ENCODE results near the gene EIF4G3.

The EIF4G3 gene

DNA sequence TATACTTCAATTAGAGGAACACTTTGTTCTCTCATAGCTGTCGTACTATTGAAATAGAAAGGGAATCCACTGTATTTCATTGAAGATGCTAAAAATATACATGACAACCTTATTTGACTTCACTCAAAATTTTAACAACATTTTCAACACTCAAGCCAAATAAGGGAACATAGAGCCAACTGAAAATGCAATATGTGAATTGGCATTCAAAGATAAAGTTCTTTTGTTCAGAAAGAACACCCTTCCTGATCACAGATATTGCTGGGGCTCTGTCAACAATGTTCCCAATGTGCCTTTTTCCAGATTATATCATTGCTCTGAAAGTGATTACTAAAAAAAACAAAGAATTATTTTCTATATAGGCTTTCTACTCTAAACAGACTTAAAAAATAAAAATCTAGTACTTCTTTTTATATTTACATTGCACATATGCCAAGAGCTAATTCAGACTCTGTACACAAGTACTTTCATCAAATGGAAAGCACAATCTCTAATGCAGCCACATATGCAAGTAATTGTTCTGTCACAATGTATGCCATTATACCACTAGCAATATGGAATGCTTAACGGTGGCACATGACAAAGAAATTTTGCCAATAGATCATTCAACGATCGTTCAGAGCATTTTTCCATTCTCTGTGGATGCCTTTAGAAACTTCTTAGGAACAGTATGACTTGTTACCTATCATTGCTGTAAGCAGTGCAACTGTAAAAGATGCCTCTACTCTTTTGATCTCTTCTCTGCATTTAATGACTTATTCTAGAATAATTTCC is 171.0 kb downstream of the EIF4G3 start:
- Mint-ChIP-seq H3K4me3 (no peak overlapping the region), H3K36me3 (ENCODE audit: low read depth) (peaks cover 28% of the 10 kb centered on the region), H3K27me3 (no peaks in the 10 kb centered on the region), H3K9me3 (no peaks in the 10 kb centered on the region), H3K27ac (no peak overlapping the region), H3K4me1 (ENCODE audit: low read depth) (no peaks in the 10 kb centered on the region)

DNA sequence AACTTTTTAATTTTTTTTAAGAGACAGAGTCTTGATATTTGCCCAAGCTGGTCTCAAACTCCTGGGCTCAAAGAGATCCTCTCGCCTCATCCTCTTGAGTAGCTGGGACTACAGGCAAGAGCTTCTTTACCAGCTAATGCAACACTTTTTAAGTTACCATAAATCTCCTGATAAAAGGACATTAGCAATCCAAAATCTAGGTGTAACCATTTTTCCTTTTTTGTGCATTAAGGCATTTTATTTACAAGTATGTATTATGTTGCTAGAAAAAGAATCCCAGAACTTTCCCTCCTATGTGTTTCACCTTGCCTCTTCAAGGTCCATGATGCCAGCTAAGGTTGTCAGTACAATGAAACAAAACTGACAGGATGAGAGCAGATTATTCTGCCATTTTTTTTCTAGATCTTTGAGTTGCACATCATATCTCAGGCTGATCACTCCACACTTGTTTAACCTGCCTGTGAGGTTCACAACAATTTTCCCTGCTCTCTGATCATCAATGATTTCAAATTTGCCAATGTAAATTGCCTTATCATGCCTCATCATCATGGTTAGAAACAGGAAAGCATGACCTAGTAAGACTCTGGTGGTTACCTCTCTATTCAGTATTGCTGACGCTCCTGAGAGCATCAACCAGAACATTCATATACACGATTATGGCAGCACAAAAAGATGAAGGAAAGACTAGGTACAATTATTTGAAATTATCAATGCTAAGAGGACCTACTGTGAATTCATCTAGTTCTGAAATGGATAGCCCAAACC is 173.2 kb downstream of the EIF4G3 start:
- H3K4me1 Mint-ChIP-seq (ENCODE audit: low read depth): peaks cover 6% of the 10 kb centered on the region
- no peak overlapping the region for H3K4me3 Mint-ChIP-seq
- no peak overlapping the region for H3K27ac Mint-ChIP-seq
- H3K9me3 Mint-ChIP-seq: no peaks in the 10 kb centered on the region
- H3K36me3 Mint-ChIP-seq (ENCODE audit: low read depth): peaks cover 37% of the 10 kb centered on the region
- H3K27me3 Mint-ChIP-seq: no peaks in the 10 kb centered on the region

- Mint-ChIP-seq H3K4me3 (no peak overlapping the region), H3K27me3 (no peaks in the 10 kb centered on the region), H3K36me3 (ENCODE audit: low read depth) (peaks cover 41% of the 10 kb centered on the region), H3K9me3 (no peaks in the 10 kb centered on the region), H3K27ac (no peak overlapping the region), H3K4me1 (ENCODE audit: low read depth) (peaks cover 6% of the 10 kb centered on the region)
Measured at GRCh38 chr1:21001042-21001441, 175.7 kb downstream of the EIF4G3 start.

DNA sequence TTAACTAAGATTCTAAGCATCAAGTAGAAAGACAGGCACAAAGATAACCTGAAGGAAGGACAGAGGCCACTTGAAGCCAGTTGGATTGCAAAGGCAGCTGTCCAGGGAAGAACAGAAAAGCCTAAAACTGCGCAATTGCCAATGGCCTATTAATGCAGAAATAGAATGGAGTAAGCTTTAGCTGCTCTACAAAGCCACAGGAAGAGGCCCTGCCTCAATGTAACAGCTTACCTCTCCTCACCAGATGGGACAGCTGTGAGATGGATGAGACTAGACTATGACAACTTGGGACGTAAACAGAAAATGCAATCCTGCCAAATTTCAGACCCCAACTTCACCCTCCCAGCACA is 176.5 kb downstream of the EIF4G3 start:
- no peaks in the 10 kb centered on the region for H3K27me3 Mint-ChIP-seq
- no peaks in the 10 kb centered on the region for H3K9me3 Mint-ChIP-seq
- H3K4me1 Mint-ChIP-seq (ENCODE audit: low read depth): peaks cover 6% of the 10 kb centered on the region
- H3K27ac Mint-ChIP-seq: peak overlapping the region; percentile 52
- no peak overlapping the region for H3K4me3 Mint-ChIP-seq
- peaks cover 41% of the 10 kb centered on the region for H3K36me3 Mint-ChIP-seq (ENCODE audit: low read depth)

DNA sequence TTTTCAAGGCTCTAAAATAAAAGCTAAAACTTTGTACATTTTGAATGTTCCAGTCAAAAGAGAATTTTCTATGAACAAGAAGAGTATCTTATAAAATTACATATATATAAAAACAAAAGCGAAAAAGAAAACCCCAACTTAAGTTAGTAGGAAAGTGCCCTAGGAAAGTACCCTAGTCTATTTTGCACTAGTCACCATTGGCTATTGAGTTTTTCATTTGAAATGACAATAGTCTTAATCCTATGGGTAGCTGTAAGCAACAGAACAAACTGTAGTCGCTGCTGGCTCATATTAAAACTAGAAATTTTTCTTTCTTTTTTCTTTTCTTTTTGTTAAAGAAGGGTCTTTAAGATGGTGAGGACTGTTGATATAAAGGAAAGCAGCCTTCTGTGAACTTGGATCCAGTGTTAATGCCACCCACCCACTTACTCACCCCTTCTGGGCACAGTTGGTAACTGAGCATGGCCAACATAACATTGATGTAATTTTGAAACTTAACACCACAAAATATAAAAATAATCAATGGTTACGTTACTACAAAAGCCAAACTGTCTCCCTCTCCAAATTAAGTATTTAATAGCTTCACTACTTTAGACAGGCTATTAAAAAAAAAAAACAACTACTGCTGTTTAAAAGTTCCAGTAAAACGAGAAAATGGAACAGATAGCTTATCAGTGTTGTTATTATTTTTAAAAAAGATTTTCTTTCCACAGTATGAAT is 177.0 kb downstream of the EIF4G3 start:
- H3K36me3 Mint-ChIP-seq (ENCODE audit: low read depth): peaks cover 41% of the 10 kb centered on the region
- H3K9me3 Mint-ChIP-seq: no peaks in the 10 kb centered on the region
- H3K27me3 Mint-ChIP-seq: no peaks in the 10 kb centered on the region
- H3K4me3 Mint-ChIP-seq: no peak overlapping the region
- peaks cover 6% of the 10 kb centered on the region for H3K4me1 Mint-ChIP-seq (ENCODE audit: low read depth)
- H3K27ac Mint-ChIP-seq: no peak overlapping the region

- Mint-ChIP-seq H3K36me3 (ENCODE audit: low read depth) (peaks cover 41% of the 10 kb centered on the region), H3K27ac (no peak overlapping the region), H3K4me1 (ENCODE audit: low read depth) (peaks cover 9% of the 10 kb centered on the region), H3K27me3 (no peaks in the 10 kb centered on the region), H3K9me3 (no peaks in the 10 kb centered on the region), H3K4me3 (no peak overlapping the region)
Measured at GRCh38 chr1:20998826-20999225, 177.9 kb downstream of the EIF4G3 start.

DNA sequence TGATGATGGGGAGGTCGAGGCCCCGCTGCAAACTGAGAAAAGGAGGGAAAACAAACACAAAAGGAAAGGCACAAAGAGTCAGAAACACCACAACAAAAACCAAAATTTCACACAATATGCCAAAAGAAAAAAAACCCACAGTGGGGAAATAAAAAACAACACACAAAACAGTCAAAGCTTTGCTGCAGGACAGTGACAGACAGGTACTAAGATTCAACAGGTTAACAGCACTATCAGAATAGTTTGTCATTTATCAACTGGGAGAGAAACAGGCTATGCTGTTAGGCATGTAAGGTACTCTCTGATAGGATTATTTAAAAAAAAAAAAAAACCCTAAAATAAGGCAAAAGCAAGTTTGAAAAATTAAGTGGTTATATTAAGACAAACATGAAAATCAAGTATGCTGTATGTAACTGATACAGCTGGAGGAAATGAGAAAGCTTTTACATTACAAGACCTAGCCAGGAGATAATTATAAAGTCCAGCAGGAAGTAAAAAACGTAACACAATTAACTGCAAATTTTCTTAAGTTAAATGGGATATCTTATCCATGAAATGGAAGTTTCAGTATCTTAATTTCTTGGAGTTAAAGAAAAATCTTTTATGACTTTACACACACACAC is 179.0 kb downstream of the EIF4G3 start:
- H3K4me1 Mint-ChIP-seq (ENCODE audit: low read depth): peaks cover 17% of the 10 kb centered on the region
- no peak overlapping the region for H3K4me3 Mint-ChIP-seq
- H3K9me3 Mint-ChIP-seq: no peaks in the 10 kb centered on the region
- H3K27me3 Mint-ChIP-seq: no peaks in the 10 kb centered on the region
- H3K27ac Mint-ChIP-seq: no peak overlapping the region
- H3K36me3 Mint-ChIP-seq (ENCODE audit: low read depth): peaks cover 41% of the 10 kb centered on the region

GRCh38 chr1:20996554-20996953 is 180.1 kb downstream of the EIF4G3 start:
- Mint-ChIP-seq H3K27me3 (no peaks in the 10 kb centered on the region), H3K9me3 (no peaks in the 10 kb centered on the region), H3K4me3 (no peak overlapping the region), H3K27ac (no peak overlapping the region), H3K36me3 (ENCODE audit: low read depth) (peaks cover 31% of the 10 kb centered on the region), H3K4me1 (ENCODE audit: low read depth) (peaks cover 28% of the 10 kb centered on the region)

DNA sequence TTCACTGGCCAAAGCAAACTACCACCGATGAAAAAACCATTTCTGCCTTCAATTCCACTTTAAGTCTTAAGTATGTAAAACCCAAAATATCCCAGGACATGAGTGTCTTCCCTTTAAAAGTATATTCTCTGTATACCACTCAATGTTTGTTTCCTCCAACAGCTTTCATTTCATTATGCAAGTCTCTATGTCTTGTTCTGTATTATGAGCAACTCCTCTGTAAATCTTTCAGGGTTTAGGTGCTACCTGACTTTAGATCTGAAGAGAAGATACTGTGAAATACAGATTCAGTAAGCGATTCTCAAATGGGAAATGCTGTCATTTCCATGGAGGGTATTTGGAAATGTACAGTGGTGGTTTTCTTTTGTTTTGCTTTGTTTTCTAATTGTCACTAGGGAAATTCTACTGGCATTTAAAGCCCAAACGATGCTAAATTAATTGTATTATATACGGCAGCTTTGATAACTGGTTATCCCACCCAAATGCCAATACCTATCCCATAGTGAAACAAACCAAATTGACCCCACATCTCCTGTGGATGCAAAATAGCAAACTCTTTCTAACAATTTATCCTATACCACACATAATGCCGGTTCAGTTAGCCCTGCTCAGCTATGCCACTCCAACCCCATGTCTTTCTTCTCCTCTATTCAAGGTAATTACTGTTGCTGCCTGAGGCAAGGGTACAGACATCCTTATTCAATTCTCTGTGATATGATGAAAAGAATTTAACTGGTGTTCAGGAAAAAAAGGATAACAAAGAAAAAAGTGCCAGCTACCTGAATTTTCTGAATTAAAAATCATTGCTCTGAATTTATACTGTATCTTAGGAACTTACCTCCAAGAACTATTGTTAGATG is 182.8 kb downstream of the EIF4G3 start:
- Mint-ChIP-seq H3K27me3 (no peaks in the 10 kb centered on the region), H3K4me3 (no peak overlapping the region), H3K4me1 (ENCODE audit: low read depth) (peaks cover 24% of the 10 kb centered on the region), H3K36me3 (ENCODE audit: low read depth) (peaks cover 22% of the 10 kb centered on the region), H3K27ac (peak overlapping the region; percentile 37), H3K9me3 (no peaks in the 10 kb centered on the region)

GRCh38 chr1:20992322-20993056 is 184.2 kb downstream of the EIF4G3 start:
- peak overlapping the region; percentile 15 for H3K27ac Mint-ChIP-seq

DNA sequence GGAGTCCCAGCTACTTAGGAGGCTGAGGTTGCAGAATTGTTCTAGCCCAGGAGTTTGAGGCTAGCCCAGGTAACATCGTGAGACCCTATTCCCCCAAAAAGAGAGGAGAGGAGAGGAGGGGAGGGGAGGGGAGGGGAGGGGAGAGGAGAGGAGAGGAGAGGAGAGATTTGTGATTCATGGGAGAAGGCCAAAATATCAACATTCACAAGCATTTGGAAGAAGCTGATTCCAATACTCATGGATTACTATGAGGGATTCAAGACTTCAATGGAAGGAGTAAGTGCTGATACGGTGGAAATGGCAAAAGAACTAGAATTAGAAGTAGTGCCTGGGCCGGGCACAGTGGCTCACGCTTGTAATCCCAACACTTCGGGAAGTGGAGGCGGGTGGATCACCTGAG is 187.8 kb downstream of the EIF4G3 start:
- Mint-ChIP-seq H3K4me1 (ENCODE audit: low read depth) (peaks cover 20% of the 10 kb centered on the region), H3K36me3 (ENCODE audit: low read depth) (peaks cover 20% of the 10 kb centered on the region), H3K9me3 (no peaks in the 10 kb centered on the region), H3K27ac (no peak overlapping the region), H3K4me3 (no peak overlapping the region), H3K27me3 (no peaks in the 10 kb centered on the region)

More at GRCh38 chr1:20992322-20993056, 184.2 kb downstream of the EIF4G3 start:
- Mint-ChIP-seq H3K4me1 (ENCODE audit: low read depth) (peaks cover 22% of the 10 kb centered on the region), H3K27me3 (no peaks in the 10 kb centered on the region), H3K36me3 (ENCODE audit: low read depth) (peaks cover 19% of the 10 kb centered on the region), H3K4me3 (no peak overlapping the region), H3K9me3 (no peaks in the 10 kb centered on the region)

DNA sequence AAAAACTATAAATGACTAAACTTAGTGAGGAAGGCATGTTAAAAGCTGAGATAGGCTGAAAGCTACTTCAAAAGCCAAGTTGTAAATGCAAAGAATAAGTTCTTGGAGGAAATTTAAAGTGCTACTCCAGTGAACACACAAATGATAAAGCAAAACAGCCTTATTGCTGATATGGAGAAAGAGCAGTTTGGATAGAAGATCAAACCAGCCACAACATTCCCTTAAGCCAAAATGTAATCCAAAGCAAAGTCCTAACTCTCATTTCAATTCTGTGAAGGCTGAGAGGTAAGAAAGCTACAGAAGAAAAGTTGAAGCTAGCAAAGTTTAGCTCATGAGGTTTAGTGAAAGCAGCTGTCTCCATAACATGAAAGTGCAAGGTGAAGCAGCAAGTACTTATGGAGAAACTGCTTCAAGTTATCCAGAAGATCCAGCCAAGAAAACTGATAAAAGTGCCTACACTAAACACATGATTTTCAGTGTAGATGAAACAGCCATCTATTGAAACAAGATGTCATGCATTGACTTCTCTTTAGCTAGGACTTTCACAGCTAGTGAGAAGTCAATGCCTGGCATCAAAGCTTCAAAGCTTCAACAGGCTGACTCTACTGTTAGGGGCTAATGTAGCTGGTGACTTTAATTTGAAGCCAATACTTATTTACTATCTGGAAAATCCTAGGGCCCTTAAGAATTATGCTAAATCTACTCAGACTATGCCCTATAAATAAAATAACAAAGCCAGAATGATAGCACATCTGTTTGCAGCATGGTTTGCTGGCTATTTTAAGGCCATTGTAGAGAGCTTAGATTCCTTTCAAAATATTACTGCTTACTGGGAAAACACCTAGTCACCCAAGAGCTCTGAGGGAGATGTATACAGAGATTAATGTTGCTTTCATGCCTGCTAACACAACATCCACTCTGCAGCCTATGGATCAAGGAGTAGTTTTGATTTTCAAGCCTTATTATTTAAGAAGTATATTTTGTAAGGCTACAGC is 188.6 kb downstream of the EIF4G3 start:
- Mint-ChIP-seq H3K4me1 (ENCODE audit: low read depth) (peaks cover 15% of the 10 kb centered on the region), H3K9me3 (no peaks in the 10 kb centered on the region), H3K4me3 (no peak overlapping the region), H3K27me3 (no peaks in the 10 kb centered on the region), H3K36me3 (ENCODE audit: low read depth) (peaks cover 14% of the 10 kb centered on the region), H3K27ac (no peak overlapping the region)

All from stimulated activated naive CD8-positive, alpha-beta T cell treated with anti-CD3 and anti-CD28 coated beads, Interleukin-15, Interleukin-2, amounts not matched to agents 100 ng/mL and 50 ng/mL, for 24 hours (primary cell).